Prostate gland (tissue), 2 donors: ENCODE data around the gene PCNT.

ENCODE experiments used
- POLR2AphosphoS5 ChIP-seq: sonication (generic); formaldehyde crosslinking; IDR thresholded peaks from one replicate; pipeline ENCODE4 v1.6.1; 2017; ENCODE audit warnings: antibody characterized with exemption
- TF ChIP-seq, protein P1 (sequence below), 4 experiments: fragments of 200-600 bp in 2 of 4; fragments of 450-650 bp in 2 of 4; sonication (generic) in 2 of 4; IDR thresholded peaks; 1 replicate in 3 of 4; 2 replicates in 1 of 4; pipeline ENCODE4 v1.5.1; 2016 to 2019; ENCODE audit warnings: antibody characterized with exemption in 4 of 4, mild to moderate bottlenecking in 2 of 4, moderate library complexity in 2 of 4

DNA sequence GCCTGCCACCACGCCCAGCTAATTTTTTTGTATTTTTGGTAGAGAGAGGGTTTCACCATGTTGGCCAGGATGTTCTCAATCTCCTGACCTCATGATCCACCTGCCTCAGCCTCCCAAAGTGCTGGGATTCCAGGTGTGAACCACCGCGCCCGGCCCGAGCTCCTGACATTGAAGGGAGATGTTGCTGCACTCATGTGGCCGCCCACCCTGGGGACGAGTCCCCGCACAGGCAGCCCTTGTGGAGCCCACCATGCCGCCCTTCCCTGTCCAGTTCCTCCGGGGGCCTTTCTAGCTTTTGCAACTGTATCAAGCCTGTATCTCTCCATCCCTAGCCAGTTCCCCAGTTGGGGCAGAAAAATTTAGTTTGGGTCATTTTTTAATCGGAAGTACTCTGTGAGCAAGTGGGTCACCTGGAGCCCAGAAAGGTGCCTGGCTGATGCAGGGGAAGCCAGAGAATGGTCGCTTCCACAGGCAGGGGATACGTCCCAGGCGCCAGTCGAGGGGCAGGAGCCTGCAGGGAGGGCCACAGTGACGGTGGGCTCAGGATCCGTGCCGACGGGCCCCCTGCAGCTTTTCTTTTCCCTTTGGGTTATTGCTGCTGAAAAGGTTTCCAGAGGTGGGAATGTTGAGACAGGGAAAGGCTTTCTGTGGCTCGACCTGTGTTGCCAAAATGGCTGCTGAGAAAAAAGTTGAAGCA lies 20.4 kb downstream of the PCNT start:
- no peak for TF ChIP-seq POLR2AphosphoS5
- TF ChIP-seq, protein P1, sequence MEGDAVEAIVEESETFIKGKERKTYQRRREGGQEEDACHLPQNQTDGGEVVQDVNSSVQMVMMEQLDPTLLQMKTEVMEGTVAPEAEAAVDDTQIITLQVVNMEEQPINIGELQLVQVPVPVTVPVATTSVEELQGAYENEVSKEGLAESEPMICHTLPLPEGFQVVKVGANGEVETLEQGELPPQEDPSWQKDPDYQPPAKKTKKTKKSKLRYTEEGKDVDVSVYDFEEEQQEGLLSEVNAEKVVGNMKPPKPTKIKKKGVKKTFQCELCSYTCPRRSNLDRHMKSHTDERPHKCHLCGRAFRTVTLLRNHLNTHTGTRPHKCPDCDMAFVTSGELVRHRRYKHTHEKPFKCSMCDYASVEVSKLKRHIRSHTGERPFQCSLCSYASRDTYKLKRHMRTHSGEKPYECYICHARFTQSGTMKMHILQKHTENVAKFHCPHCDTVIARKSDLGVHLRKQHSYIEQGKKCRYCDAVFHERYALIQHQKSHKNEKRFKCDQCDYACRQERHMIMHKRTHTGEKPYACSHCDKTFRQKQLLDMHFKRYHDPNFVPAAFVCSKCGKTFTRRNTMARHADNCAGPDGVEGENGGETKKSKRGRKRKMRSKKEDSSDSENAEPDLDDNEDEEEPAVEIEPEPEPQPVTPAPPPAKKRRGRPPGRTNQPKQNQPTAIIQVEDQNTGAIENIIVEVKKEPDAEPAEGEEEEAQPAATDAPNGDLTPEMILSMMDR (IDR thresholded peaks at IDR 0.05): no peak
